ENCODE results near the gene EPHA1.
"Not testable (repeated sequence)": the region's sequence is repeated elsewhere in the genome, so short reads cannot be mapped to it uniquely, and the experiment has no call there.

EPHA1 gene

DNA sequence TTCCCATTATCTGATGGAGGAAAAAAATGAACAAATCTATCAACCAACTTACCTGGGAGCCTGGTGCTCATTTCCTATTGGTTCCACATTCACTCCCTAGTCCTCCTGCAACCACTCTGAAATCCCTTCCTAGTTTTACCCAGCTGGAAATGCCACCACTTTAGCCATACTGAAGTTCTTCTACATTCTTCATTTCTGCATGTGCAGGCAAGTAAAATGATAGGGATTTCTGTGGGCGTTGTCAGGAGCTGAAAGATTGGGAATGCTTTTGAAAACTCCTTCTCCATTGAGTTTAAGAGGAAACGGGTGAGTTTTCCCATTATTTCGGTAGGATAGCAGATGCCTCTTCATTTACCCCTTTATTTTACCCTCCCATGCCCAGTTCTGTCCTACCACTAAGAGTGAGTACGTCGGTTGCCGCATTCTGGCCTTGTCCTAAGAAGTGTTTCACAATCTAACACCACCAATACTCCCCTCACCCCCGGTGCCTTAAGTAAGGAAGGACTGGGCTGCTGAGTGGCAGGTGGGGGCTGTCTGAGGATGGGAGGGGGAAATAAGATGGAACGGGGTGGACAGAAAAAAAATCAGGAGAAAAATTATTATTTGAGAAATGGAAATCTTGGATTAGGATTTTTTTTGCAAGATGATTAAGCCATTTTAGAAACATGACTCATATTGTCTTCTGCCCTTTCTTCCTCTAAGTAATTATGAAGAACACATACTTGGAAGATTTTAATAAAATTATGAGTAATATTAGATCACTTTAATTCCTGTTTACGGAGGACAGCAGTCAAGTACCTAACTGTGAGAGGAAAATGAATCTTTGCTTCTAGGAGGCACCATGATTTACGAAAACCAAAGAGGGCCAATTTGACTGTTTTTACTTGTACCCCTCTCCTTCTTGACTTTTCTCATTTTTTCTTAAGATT lies 21.4 kb upstream of the EPHA1 start:
- DNase-seq: no peak

- no peak for DNase-seq
Observed at GRCh38 chr7:143426479-143427142, 18.0 kb upstream of the EPHA1 start.

DNA sequence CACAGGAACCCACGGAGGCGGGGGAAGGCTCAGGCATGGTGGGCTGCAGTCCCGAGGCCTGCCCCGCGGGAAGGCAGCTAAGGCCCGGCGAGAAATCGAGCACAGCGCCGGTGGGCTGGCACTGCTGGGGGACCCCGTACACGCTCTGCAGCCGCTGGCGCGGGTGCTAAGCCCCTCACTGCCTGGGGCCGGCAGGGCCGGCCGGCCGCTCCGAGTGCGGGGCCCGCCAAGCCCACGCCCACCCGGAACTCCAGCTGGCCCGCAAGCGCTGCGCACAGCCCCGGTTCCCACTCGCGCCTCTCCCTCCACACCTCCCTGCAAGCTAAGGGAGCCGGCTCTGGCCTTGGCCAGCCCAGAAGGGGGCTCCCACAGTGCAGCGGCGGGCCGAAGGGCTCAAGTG lies 15.8 kb upstream of the EPHA1 start:
- not testable (repeated sequence) for DNase-seq

GRCh38 chr7:143422033-143422432 lies 13.4 kb upstream of the EPHA1 start:
- DNase-seq: no peak

- not testable (repeated sequence) for DNase-seq
Observed at GRCh38 chr7:143420624-143421023, 12.0 kb upstream of the EPHA1 start.

DNA sequence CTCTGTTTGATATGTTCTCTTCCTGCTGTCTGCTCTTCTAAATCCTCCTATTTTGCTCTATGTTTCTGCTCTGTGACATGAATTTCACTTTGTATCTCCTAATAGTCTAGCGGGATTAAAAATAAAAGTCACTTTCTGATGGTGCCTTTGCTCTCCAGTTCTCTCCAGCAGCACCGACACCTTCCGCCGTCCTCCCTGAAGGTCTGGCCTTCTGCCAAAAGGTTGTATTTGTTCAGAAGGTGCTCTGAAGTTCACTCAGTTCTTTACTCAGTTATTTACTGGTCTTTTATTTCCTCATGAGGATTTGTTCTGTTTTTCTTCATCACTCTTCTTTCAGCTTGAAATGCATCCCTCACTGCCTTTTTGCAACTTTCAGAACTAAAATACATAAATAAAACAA lies 11.2 kb upstream of the EPHA1 start:
- DNase-seq: no peak

GRCh38 chr7:143418681-143419458 lies 10.2 kb upstream of the EPHA1 start:
- DNase-seq: no peak

GRCh38 chr7:143417734-143418383 lies 9.2 kb upstream of the EPHA1 start:
- no peak for DNase-seq

DNA sequence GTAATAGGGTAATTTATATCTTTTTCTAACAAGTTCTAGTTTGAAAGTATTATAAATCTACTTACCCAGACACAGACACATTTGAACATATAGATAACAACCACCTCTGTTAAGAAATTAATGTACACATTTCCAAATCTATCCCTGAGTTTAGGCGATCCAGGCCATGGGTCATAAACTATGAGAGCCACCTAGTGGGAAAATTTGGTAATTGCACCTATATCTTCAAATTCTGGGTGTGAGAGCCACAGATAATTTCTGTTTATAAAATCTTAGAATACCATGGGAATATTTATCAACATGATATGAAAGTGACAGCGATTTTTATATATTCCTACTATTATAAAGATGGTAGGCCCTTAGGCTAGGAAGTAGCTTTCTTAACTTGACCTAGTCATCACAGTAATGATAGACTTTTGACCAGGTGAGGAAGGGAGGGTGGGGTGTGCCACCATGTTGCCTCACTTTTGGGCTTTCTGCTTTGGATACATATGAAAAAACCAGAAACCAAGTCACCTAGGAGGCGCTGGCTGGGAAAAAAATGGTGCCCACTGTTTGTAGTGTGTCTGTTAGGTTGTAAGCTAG lies 8.0 kb upstream of the EPHA1 start:
- DNase-seq: no peak

DNA sequence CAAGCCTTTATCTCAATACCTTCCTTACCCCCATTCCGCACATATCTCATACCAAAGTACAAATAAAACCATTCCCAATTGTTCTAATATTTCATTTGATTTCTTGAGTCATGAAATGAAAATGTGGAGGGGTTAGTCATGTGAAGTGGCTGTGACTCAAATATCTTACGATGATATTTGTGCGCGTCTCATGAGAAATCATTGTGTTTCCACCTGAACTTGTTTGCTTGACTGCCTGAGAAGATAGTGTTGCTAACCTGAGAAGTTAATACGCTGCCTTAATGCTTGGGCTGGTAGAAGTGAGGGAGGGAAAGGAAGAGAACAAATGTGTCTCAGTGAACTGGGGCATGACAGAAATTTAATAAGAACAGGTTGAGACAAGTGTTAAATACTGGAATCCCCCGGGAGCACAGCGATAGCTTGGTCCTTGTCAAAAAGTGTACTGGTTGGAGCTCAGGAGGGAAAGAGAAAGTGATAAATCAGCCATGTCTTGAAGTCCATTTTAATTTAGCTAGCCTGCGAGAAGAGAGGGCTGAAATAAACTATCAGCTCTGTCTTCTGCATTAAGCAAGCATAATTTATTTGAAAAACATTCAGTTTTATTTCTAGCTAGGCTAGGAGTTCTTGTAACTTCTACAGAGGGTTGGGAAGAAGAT lies 7.2 kb upstream of the EPHA1 start:
- no peak for DNase-seq

DNA sequence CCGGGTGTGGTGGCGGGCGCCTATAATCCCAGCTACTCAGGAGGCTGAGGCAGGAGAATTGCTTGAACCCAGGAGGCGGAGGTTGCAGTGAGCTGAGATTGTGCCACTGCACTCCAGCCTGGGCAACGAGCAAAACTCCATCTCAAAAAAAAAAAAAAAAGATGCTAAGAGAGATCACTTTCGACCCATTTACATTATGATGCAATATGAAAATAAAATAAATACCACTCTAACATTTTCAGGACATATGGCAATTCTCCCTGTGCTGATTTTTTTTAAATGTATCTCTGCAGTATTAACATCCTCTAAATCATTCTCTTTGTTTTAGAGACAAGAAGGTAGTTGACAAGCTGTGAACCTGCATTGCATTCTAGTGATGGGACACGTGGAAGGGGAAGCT lies 6.6 kb upstream of the EPHA1 start:
- not testable (repeated sequence) for DNase-seq

GRCh38 chr7:143413123-143413522 lies 4.5 kb upstream of the EPHA1 start:
- DNase-seq: no peak

DNA sequence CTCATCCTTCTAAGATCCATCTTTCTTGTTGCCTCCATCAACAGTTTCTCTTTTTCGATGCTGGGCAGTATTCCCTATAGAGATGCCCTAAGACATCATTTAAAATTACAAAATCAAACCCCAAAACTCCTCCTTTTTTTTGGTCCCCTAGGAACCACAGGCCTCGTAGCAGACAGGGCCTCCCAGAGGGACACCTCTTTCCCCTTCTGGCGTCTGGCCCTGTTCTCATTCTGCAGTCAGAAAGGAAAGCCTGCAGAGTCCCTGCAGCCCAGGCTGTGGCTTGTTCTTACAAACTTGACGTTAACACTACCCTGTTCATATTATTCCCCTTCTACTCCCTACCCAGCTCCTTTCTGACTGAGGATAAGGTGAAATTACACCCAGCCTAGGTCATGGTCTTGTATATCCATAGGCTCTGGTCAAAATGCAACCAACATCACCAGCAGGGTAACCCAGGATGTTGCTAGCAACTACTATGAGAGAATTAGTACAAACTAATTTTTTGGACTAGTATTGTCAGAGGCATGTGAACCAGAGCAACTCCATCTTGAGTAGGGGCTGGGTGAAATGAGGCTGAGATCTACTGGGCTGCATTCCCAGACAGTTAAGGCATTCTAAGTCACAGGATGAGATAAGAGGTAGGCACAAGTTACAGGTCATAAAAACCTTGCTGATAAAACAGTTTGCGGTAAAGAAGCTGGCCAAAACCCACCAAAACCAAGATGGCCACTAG lies 3.5 kb upstream of the EPHA1 start:
- DNase-seq: no peak

- no peak for DNase-seq
Observed at GRCh38 chr7:143410521-143411004, 1.9 kb upstream of the EPHA1 start.

DNA sequence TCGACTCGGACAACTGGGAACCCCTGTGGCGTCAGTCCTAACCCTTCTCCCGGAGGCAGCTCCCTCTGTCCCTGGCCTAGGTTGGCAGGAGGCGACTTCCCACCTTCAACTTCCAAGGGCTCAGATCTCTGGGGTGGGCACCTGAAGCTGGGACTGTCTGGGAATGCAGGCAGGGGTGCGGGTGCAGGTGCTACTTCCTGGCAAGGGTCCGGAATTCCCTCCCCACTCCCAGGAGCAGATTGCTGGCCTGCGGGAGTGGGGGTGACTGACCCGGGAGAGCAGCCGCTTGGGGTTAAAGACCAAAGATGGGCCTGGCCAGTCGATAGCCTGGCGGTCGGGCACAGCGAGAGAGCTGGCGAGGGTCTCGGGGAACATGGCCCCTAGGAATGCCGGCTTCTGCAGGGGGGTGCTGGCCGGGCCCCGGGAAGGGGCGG lies 387 bp downstream of the EPHA1 start:
- DNase-seq: no peak

GRCh38 chr7:143407287-143408251 lies 1.1 kb downstream of the EPHA1 start:
- no peak for DNase-seq

DNA sequence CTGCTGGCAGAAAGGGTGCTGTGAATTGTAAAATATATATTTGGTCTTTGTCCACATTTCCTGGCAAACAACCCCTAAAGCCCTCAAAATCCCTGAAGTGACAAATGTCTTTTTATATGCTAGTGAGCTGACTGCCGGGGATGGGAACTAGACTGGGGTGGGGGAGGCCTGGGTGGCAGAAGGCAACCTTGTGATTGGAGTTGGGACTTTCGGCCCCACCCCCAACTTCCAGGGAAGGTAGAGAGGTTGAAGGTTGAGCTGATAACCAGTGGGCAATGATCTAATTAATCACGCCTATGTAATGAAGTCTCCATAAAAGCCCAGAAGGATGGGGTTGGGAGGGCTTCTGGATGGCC lies 2.7 kb downstream of the EPHA1 start:
- no peak for DNase-seq

DNA sequence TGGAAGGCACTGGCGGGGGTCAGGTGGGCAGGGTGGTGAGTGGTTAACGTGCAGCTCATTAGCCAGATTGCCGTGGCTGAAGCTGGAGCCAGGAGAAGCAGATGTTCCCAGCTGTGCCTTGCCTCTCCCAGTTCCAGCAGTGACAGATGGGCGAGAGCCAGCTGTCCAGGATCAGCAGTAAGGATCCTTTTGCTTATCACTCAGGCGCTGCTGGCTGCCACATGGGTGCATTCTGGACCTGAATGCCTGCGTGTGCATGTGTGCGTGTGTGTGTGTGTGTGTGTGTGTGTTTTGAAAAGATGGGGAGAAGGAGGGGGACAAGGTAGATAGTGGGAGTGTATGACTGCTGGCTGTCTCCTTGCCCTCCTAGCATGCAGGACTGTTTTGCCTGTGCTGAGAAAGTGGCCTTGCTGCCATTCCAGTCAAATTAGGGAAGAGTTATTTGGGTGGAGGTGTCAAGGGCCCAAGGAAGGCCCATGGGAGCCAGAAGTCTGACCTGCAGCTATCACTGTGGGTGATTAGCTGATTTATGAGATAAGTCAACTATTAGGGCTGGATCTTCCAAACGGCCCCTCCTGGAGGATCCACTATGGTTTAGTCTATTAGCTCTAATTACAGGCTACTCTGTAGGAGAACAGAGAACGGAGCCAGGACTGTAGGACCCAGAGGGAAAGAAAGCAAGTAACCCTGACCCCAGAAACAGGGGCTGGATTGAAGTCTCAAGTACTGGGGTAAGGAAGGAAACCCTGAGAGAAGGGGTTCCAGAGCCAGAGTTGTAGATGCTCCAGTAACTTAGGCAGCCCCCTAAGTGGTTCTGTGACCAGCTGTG lies 3.3 kb downstream of the EPHA1 start:
- DNase-seq: no peak

DNA sequence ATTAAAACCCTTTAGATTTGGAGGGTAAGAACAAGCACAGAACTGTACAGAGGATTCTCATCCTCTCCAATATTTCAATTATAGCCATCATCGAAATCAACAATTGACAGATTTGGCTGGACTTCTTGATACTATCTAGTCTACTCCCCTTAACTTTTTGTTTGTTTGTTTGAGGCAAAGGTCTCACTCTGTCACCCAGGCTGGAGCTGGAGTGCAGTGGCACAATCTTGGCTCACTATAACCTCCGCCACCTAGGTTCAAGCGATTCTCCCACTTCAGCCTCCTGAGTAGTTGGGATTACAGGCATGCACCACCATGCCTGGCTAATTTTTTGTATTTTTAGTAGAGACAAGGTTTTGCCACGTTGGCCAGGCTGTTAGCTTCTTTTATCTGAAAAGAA lies 6.4 kb downstream of the EPHA1 start:
- DNase-seq: not testable (repeated sequence)

Measured in activated CD4-positive, alpha-beta T cell treated with anti-CD3 and anti-CD28 coated beads for 1 hour (primary cell).